ENCODE measurements around the gene COG4. TPM values are rescaled to one million over a fixed set of nuclear protein-coding genes. Genes with fewer than 3 reads are reported as not detected.

Gene COG4
- polyA plus RNA-seq, 2 of the 4 experiments (the other 2 are of a cell fraction), result 42.7 to 48.2 TPM

GRCh38 chr16:70473446-70474319, 49.7 kb downstream of the COG4 start:
- CTCF ChIA-PET, result interaction anchor here (1.1 to 8.3 kb wide), 10 partner anchors 11 to 309 kb away, joined by 3 to 110 read pairs (median 4); no protein-coding TSS in a partner anchor
- no peaks in the 10 kb centered on the region for H3K9me3 ChIP-seq
- peaks cover 14% of the 10 kb centered on the region for H3K4me1 ChIP-seq
- H3K4me2 ChIP-seq, result no peak overlapping the region
- ATAC-seq, result peak; percentile 16 to 21; a peak in 3 of 6 replicates
- TF ChIP-seq RAD21 (conservative IDR thresholded peaks at IDR 0.05 in 1 of 2, IDR thresholded peaks at IDR 0.05 in 1 of 2) (peak in 1 of 2 experiments; percentile 43; a peak in 2 of 5 replicates), ZFP36 (IDR thresholded peaks at IDR 0.05; ENCODE audit: borderline replicate concordance, partially characterized antibody) (no peak)
- WGBS (ENCODE audit: missing lambda C conversion rate), result 91% methylated on average over 18 of the region's 21 CpGs
- POLR2A ChIA-PET, result no interaction called here
- no peak for FAIRE-seq
- DNase-seq (ENCODE audit: low read depth in 1 of 2, low spot score in 1 of 2), result peak in 1 of 2 experiments; percentile 30
- no peak overlapping the region for H3K27ac ChIP-seq
- H3K4me3 ChIP-seq, result no peak overlapping the region

- Histone ChIP-seq H3K27ac (no peak overlapping the region), H3K4me2 (no peak overlapping the region), H3K4me1 (peaks cover 14% of the 10 kb centered on the region), H3K9me3 (no peaks in the 10 kb centered on the region), H3K4me3 (no peak overlapping the region)
- no peak for ATAC-seq
- FAIRE-seq, result no peak
- TF ChIP-seq BCL3 (IDR thresholded peaks at IDR 0.05) (no peak), ZC3H11A (IDR thresholded peaks at IDR 0.05) (no peak), JUNB (IDR thresholded peaks at IDR 0.05) (no peak), E2F6 (IDR thresholded peaks at IDR 0.05; ENCODE audit: borderline replicate concordance, low read depth) (no peak), NFE2L2 (conservative IDR thresholded peaks at IDR 0.05; ENCODE audit: low read length) (no peak), MAZ (IDR thresholded peaks at IDR 0.05; ENCODE audit: borderline replicate concordance, low read depth, low read length) (no peak), HEYL (CRISPR knock-in tag; IDR thresholded peaks at IDR 0.05) (no peak), EP300 (IDR thresholded peaks at IDR 0.05) (no peak), SMC3 (IDR thresholded peaks at IDR 0.05) (no peak), ZSCAN20 (CRISPR knock-in tag; IDR thresholded peaks at IDR 0.05) (no peak), PHF8 (IDR thresholded peaks at IDR 0.05; ENCODE audit: borderline replicate concordance, low read depth) (no peak), FOXS1 (CRISPR knock-in tag; IDR thresholded peaks at IDR 0.05) (no peak), HMGXB4 (CRISPR knock-in tag; IDR thresholded peaks at IDR 0.05; ENCODE audit: borderline replicate concordance) (no peak)
- ChIA-PET POLR2A (interaction anchor here (0.6 kb wide), 1 partner anchor 99 kb away, joined by 4 read pairs; no protein-coding TSS in a partner anchor), CTCF (interaction anchor here (0.6 to 8.3 kb wide), 11 partner anchors 10 to 180 kb away, joined by 3 to 110 read pairs (median 4); no protein-coding TSS in a partner anchor)
- no peak for DNase-seq (ENCODE audit: low read depth in 1 of 2, low spot score in 1 of 2)
- 84% methylated on average over 8 of the region's 28 CpGs for WGBS (ENCODE audit: missing lambda C conversion rate)
Observed at GRCh38 chr16:70472786-70473433, 50.4 kb downstream of the COG4 start.

GRCh38 chr16:70470927-70471341, 52.4 kb downstream of the COG4 start:
- no peak for FAIRE-seq
- TF ChIP-seq SMC3 (IDR thresholded peaks at IDR 0.05), result peak; percentile 74
- TF ChIP-seq CBX2 (IDR thresholded peaks at IDR 0.05; ENCODE audit: borderline replicate concordance, low read depth), result no peak
- no peak for TF ChIP-seq PHF8 (IDR thresholded peaks at IDR 0.05; ENCODE audit: borderline replicate concordance, low read depth)
- TF ChIP-seq NPAS2 (CRISPR knock-in tag; IDR thresholded peaks at IDR 0.05; ENCODE audit: borderline replicate concordance), result no peak
- TF ChIP-seq USF2 (IDR thresholded peaks at IDR 0.05), result no peak
- no peak for TF ChIP-seq HEYL (CRISPR knock-in tag; IDR thresholded peaks at IDR 0.05)
- no peak for TF ChIP-seq MAZ (IDR thresholded peaks at IDR 0.05; ENCODE audit: borderline replicate concordance, low read depth, low read length)
- no peak for TF ChIP-seq ZFP36 (IDR thresholded peaks at IDR 0.05; ENCODE audit: borderline replicate concordance, partially characterized antibody)
- TF ChIP-seq NR3C1 (IDR thresholded peaks at IDR 0.05), result no peak
- no peak for TF ChIP-seq RARB (CRISPR knock-in tag; IDR thresholded peaks at IDR 0.05)
- TF ChIP-seq KDM5A (IDR thresholded peaks at IDR 0.05), result no peak
- TF ChIP-seq MYC (IDR thresholded peaks at IDR 0.05; ENCODE audit: borderline replicate concordance, low read length), result no peak
- TF ChIP-seq FOSL2 (IDR thresholded peaks at IDR 0.05), result no peak
- TF ChIP-seq FOSL2 (CRISPR knock-in tag; IDR thresholded peaks at IDR 0.05), result no peak
- no peak for TF ChIP-seq E2F6 (IDR thresholded peaks at IDR 0.05; ENCODE audit: borderline replicate concordance, low read depth)
- TF ChIP-seq RAD21 (conservative IDR thresholded peaks at IDR 0.05 in 1 of 2, IDR thresholded peaks at IDR 0.05 in 1 of 2), result peak; percentile 74 to 77

More at GRCh38 chr16:70470927-70471341, 52.4 kb downstream of the COG4 start:
- 75% methylated on average over 12 of the region's 17 CpGs for WGBS (ENCODE audit: missing lambda C conversion rate)
- ChIA-PET POLR2A (interaction anchor here (0.7 kb wide), 1 partner anchor 90 kb away, joined by 6 read pairs; no protein-coding TSS in a partner anchor), CTCF (interaction anchor here (0.5 to 8.3 kb wide), 37 partner anchors 9 to 183 kb away, joined by 3 to 110 read pairs (median 5); partner anchors contain the start of genes AARS1 and FCSK)
- ATAC-seq (peak; percentile 81 to 88), DNase-seq (ENCODE audit: low read depth in 1 of 2, low spot score in 1 of 2) (peak; percentile 65 to 66)
- Histone ChIP-seq H3K4me3 (no peak overlapping the region), H3K4me2 (no peak overlapping the region), H3K27ac (peak overlapping the region in 1 of 2 experiments; percentile 30; a peak in 2 of 6 replicates), H3K4me1 (peaks cover 5% of the 10 kb centered on the region; the same call in 1 of the 3 replicates), H3K9me3 (no peaks in the 10 kb centered on the region)

Measured in A549 (cell line).